Fibroblast of lung (primary cell): ENCODE measurements around the gene GH2. TPM values are rescaled to one million over a fixed set of nuclear protein-coding genes. Genes with fewer than 3 reads are reported as not detected.
A peak's percentile ranks its signal among the peaks of the same experiment; 100 is the strongest.
"Not testable (repeated sequence)": the region's sequence is repeated elsewhere in the genome, so short reads cannot be mapped to it uniquely, and the experiment has no call there.

Experiments
- DNase-seq, 2 donors: peaks; one replicate each; pipeline versions ENCODE4 v3.0.0 to v3.0.0-alpha.2; 2010; ENCODE audit warnings: low read depth in 2 of 2
- H2AFZ ChIP-seq: 2 replicates; pipeline ENCODE4 v1.5.1; 2012; ENCODE audit warnings: low read length, control low read depth, inconsistent platforms
- H3K27ac ChIP-seq: 2 replicates; pipeline ENCODE4 v1.5.1; 2011; ENCODE audit warnings: low read length, control low read depth; ENCODE audit not compliant: insufficient read depth
- H3K27me3 ChIP-seq: 2 replicates; pipeline ENCODE4 v1.5.1; 2011; ENCODE audit warnings: mild to moderate bottlenecking, low read length; ENCODE audit not compliant: control insufficient read depth, insufficient read depth
- H3K36me3 ChIP-seq: 2 replicates; pipeline ENCODE4 v1.5.1; 2011; ENCODE audit warnings: low read length; ENCODE audit not compliant: control insufficient read depth, insufficient read depth
- H3K4me1 ChIP-seq: 2 replicates; pipeline ENCODE4 v1.5.1; 2011; ENCODE audit warnings: low read length; ENCODE audit not compliant: control insufficient read depth, insufficient read depth; ENCODE audit errors: extremely low read depth
- H3K4me2 ChIP-seq: 2 replicates; pipeline ENCODE4 v1.5.1; 2011; ENCODE audit warnings: low read length, control low read depth; ENCODE audit not compliant: insufficient read depth; ENCODE audit errors: extremely low read depth
- H3K4me3 ChIP-seq, 4 experiments: fragments of 200-600 bp in 1 of 4; sonication (generic) in 1 of 4; replicated peaks in 1 of 4; 2 replicates each; pipeline ENCODE4 v1.5.1; 2011 to 2016; ENCODE audit warnings: low read length in 4 of 4, low read depth in 3 of 4, mild to moderate bottlenecking in 3 of 4, control low read depth in 2 of 4, inconsistent platforms in 1 of 4, mixed read lengths in 1 of 4; ENCODE audit not compliant: insufficient read depth in 1 of 4; ENCODE audit errors: control extremely low read depth in 1 of 4
- H3K79me2 ChIP-seq: 2 replicates; pipeline ENCODE4 v1.5.1; 2012; ENCODE audit warnings: mild to moderate bottlenecking, low read length, inconsistent platforms; ENCODE audit not compliant: control insufficient read depth, insufficient read depth
- H3K9ac ChIP-seq: 2 replicates; pipeline ENCODE4 v1.5.1; 2011; ENCODE audit warnings: mild to moderate bottlenecking, low read length, control low read depth; ENCODE audit not compliant: insufficient read depth
- H3K9me3 ChIP-seq: 2 replicates; pipeline ENCODE4 v1.5.1; 2012; ENCODE audit warnings: low read depth, low read length; ENCODE audit not compliant: control insufficient read depth, insufficient read depth
- H4K20me1 ChIP-seq: 2 replicates; pipeline ENCODE4 v1.5.1; 2011; ENCODE audit warnings: low read length; ENCODE audit not compliant: control insufficient read depth, insufficient read depth; ENCODE audit errors: extremely low read depth
- CTCF ChIP-seq, 2 donors: IDR thresholded peaks in 1 of 2; conservative IDR thresholded peaks in 1 of 2; 1 replicate in 1 of 2; 2 replicates in 1 of 2; pipeline ENCODE4 v1.5.1; 2011 to 2012; ENCODE audit warnings: low read length in 2 of 2, control low read depth in 1 of 2, inconsistent platforms in 1 of 2, low read depth in 1 of 2, mild to moderate bottlenecking in 1 of 2
- EZH2 ChIP-seq: IDR thresholded peaks from 2 replicates; pipeline ENCODE4 v1.5.1; 2012; ENCODE audit warnings: low read length, control low read depth, mild to moderate bottlenecking; ENCODE audit errors: missing control alignments
- polyA plus RNA-seq, 2 donors: library from polyadenylated mRNA; depleted of rRNA in 1 of 2; stranded (reverse) in 1 of 2; unstranded in 1 of 2; fragments of >200 nt; gene quantifications; 2 replicates each; pipeline ENCODE4 v1.2.1, GENCODE V29; 2011 to 2012; ENCODE audit warnings: missing spikeins in 1 of 2
- total RNA-seq: library from RNA; depleted of rRNA; stranded (reverse); fragments of >200 nt; gene quantifications from 2 replicates; pipeline ENCODE4 v1.2.1, GENCODE V29; 2014

Gene GH2
- total and polyA plus RNA-seq, 2 donors (not counting 1 experiment from before 2014, with no cell fraction given): not detected

- Histone ChIP-seq H3K36me3 (no peaks in the 10 kb centered on the region), H3K9me3 (no peaks in the 10 kb centered on the region), H3K9ac (no peak overlapping the region), H4K20me1 (no peaks in the 10 kb centered on the region), H3K27ac (no peak overlapping the region), H2AFZ (no peak overlapping the region), H3K4me1 (no peaks in the 10 kb centered on the region), H3K4me2 (no peak overlapping the region), H3K79me2 (no peaks in the 10 kb centered on the region), H3K4me3 (no peak overlapping the region), H3K27me3 (peaks cover 6% of the 10 kb centered on the region)
- TF ChIP-seq CTCF (conservative IDR thresholded peaks at IDR 0.05 in 1 of 2, IDR thresholded peaks at IDR 0.05 in 1 of 2; ENCODE audit: low read depth in 1 of 2, low read length in 2 of 2) (peak; percentile 97), EZH2 (no peak)
- peak; percentile 29 to 49 for DNase-seq
These were observed 37.6 kb upstream of the GH2 start for GRCh38 chr17:63919311-63919723.

GRCh38 chr17:63918789-63919305 lies 37.1 kb upstream of the GH2 start, which contains the start of gene GH1:
TSS of gene GH1 (minus strand) at chr17:63918839. CDS start at chr17:63918776, 63 bp downstream.
- not testable (repeated sequence) for DNase-seq, H3K79me2 ChIP-seq, H3K9ac ChIP-seq, H3K27me3 ChIP-seq, H3K36me3 ChIP-seq, H3K4me2 ChIP-seq, H3K9me3 ChIP-seq, H4K20me1 ChIP-seq, H3K4me1 ChIP-seq, H2AFZ ChIP-seq, H3K4me3 ChIP-seq, H3K27ac ChIP-seq

GRCh38 chr17:63918305-63918704 lies 36.6 kb upstream of the GH2 start:
- DNase-seq: no peak
- Histone ChIP-seq H3K4me2 (no peak overlapping the region), H3K9ac (no peak overlapping the region), H3K36me3 (no peaks in the 10 kb centered on the region), H3K79me2 (no peaks in the 10 kb centered on the region), H3K4me1 (no peaks in the 10 kb centered on the region), H3K27ac (no peak overlapping the region), H3K27me3 (peaks cover 6% of the 10 kb centered on the region), H3K9me3 (no peaks in the 10 kb centered on the region), H2AFZ (no peak overlapping the region), H3K4me3 (no peak overlapping the region), H4K20me1 (no peaks in the 10 kb centered on the region)
- TF ChIP-seq EZH2: no peak
- no peak for TF ChIP-seq CTCF (conservative IDR thresholded peaks at IDR 0.05 in 1 of 2, IDR thresholded peaks at IDR 0.05 in 1 of 2; ENCODE audit: low read depth in 1 of 2, low read length in 2 of 2)
